IPS-NIHi7 (cell line): ENCODE data around the gene ARHGAP22.

ENCODE experiments used
- DNase-seq: peaks from one replicate; pipeline ENCODE4 v3.0.0; 2012; ENCODE audit warnings: mixed read lengths; ENCODE audit errors: extremely low spot score

Gene ARHGAP22

DNA sequence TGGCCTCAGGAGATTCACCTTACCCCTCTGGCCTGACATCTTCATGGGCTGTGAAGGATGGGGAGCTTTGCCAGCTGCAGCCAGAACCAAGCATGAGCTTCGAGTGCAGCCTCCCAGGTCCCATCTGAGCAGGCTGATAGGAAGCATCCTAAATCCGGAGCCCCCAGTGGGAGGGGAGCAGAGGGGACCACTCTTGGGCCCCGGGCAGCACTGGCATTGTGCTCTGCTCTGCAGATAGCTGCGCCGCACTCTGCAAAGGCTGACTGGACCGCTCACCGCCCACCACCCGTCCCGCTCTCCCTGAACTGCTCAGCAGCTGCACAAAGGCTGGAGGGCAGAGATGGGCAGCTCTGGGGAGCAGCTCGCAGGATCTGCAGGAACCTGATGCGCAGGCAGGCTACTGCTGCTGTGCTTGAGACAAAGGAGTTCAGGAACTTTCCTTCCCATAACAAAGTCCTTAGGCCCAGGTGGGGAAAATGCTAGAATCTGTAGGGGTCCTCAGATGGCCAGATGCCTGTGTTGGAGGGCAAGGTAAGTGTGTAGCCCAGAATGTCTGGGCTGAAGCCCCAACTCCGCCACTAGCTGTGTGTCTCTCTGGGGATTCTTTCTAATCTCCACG lies 51.8 kb downstream of the ARHGAP22 start:
- no peak for DNase-seq

- DNase-seq: peak; percentile 82
These were observed 52.8 kb downstream of the ARHGAP22 start for GRCh38 chr10:48551861-48552591.

- DNase-seq: no peak
These were observed 53.9 kb downstream of the ARHGAP22 start for GRCh38 chr10:48550977-48551376.

DNA sequence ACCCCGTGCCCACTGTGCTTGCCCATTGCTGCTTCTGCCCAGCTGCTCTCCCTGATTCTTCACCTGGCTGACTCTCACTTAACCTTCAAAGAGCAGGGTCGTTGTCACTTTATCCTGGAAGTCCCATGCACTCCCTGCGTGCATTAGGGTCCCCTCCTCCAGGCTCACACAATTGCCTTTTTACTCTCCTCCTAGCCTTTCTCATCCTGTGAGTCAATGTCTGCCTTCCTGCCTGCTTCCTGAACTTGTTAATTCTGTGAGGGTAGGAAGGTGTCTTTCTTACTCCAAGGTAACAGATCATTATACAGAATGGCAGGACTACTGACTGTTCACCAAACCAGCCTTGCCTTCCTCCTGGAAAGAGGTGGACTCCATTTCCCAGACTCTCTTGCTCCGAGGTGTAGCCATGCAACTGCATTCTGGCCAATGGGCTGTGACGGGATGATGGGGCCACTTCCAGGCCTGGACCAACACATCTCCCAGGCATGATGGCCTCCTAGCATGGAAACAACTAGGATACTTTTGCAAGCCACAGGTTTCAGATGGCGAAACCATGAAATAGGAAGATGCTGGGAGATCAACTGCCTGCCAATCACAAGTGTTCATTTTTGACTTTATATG lies 54.7 kb downstream of the ARHGAP22 start:
- no peak for DNase-seq

- DNase-seq: no peak
These were observed 55.6 kb downstream of the ARHGAP22 start for GRCh38 chr10:48549236-48549635.

DNA sequence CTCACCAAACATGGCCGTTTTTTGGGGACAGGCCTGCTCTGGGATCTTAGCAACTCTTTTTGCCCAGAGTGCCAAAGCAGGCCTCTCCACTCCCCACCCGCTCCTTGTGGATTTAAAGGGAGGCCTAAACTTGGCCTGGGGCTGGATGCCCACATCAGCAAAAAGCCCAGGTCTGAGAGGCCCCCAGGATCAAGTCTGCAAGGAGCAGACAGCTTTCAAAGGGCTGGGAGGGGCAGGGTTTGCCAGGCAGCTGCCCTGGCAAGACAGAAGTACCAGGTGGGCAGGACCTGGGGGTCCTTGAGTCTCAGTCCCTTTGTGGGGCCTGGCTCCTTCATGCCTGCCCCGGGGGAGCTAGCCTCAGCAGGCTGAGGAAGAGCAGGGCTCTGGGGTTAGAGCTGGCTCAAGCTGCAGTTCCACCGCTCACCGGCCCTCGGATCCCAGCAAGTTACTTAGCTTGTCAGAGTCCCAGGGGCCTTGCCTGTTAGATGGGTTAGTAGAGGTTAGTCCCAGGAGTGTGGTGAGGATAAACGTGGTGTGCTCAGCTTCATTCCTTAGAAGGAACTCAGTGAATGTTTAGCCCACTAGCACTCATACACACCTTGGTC lies 56.2 kb downstream of the ARHGAP22 start:
- no peak for DNase-seq

DNA sequence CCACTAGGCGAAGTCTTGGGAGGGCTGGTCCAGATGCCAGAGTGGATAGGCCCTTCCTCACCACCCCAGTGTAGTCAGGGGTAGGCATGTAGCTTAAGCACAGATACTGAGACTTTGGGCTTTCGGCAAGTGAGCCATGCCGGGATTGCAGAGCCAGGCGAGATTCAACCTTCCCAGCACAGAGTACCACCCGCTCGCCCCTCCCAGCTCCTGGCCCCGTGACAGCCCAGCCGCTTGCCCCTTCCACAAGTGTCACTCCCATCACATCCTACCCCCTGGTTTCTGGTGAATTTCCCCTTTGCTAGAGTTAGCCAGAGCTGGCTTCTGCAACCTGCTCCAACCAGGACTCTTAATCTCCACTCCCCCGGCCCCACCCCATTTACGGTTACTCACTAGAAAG lies 56.9 kb downstream of the ARHGAP22 start:
- no peak for DNase-seq

DNA sequence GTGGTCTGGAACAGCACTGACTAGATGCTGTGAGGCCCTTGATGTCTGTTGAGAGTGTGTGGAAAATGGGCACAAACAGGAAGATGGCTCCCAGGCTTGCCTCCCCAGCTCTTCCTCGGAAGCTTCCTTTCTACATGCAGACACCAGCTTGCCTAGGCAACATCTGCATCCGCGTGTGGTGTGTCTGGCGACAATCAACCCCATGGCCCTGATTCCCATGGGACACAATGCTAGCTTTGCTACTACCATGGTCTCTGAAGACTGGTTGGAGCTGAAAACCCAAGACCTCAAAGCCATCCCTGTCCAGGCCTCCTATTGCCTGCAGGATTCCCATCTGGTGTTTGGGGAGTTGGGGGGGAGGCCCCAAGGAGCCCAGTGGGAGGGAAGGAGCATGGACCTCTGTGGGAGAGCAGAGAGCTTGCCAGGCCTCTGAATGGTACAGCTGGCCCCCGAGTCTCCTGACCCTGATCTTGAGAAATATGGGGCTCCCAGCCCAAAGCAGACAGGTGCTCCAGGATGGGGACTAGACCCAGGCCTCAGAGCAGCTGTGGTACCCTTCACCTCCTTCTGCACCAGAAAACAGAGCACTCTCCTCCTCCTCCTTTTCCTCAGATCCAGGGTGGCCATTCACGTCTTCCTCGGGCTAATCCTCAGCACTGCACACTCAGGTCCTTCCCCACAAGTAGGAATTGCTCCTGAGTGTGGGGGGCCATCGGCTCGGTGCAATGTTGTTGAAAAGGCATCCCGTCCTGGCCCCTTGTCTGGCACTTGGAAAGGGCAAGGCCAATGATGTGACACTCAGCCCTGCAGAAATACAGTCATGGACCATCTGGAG lies 57.6 kb downstream of the ARHGAP22 start:
- DNase-seq: no peak

DNA sequence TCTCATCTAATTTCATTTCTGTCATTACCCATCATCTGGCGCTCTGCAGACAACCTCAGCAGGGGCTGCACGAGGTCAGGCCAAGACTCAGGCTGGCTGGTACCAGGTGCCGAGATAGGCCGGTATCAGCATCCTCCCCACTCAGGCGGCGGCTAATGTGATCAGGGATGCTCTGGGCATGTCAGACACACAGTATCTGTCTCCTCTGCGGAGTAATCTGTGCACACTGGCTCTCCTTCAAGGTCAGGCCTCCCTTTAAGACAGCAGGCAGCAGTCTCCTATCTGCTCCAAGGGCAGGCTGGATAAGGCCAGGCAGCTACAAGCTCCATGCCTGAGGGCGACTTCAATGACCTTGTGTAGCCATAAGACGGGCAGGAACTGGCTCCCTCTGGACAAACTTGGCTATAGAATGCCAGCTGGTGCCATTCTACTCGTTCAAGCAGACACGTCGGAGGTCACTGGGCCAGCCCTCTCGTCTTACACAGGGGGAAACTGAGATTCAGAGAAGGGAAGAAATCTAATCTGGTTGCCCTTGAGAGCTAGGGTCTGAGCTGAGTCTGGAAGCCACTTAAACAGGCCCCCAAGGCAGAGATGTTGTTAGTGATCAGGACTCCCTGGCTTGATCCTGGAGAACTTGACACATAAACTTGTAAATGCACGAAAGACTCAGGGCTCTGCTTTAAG lies 59.3 kb downstream of the ARHGAP22 start:
- no peak for DNase-seq

DNA sequence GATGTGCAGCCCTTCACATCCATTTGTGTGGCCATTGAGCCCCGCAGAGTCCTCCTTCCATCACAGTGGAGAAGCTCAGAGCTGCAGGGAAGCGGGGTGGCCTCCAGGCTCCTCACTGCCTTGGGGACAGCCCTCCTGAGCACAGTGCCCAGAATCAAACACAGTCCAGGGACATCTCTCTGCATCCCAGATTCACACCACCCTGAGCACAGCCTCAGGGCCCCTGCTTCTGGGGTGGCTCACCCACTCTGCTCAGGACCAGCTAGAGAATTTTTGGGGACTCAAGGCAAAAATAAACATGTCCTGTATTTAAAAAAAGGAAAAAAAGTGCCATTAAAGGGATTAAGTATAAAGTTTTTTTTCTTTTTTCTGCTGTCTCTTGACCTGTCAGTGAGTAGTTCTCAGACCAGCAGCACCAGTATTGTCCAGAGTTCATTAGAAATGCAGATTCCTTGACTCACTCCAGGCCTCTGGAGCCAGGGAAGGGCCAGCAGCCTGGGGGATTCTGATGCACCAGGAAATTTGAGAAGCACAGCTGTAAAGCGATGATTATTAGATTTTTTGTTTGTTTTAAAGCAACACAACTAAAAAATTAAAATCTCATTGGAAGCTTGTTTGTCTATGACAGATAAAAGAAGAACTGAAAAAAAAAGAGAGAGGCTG lies 61.6 kb downstream of the ARHGAP22 start:
- no peak for DNase-seq

DNA sequence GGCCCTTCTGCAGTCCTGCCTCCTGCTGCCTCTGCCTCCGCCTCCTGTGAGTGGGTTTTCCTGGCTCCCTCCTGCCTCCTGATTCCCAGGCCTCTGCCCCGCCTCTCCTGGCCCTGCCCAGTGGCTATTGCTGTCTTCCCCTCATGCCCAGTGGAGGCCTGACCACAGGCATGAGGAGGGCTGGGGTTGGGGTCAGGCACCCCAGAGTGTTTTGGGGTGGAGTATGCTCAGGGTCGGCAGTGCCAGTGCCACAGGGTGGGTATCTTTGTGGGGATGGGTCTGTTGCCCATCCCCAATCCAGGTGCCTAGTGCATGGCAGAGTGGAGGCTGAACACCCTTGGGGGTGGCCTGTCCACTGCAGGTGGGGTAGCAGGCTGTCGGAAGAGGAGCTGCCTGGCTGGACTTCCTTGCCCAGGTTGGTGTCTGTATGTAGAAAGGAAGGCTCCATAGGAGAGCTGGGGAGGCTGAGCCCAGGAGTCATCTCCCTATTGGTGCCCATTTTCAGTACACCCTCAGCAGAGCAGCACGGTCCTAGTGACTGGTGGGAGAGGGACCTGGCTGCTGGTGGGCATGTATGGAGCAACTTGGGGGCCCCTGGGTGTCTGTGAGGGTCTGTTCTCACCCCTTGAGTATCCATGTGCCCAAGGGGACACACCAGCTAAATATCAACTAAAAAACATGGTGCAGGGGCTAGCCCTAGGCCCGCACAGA lies 62.2 kb downstream of the ARHGAP22 start:
- no peak for DNase-seq

DNA sequence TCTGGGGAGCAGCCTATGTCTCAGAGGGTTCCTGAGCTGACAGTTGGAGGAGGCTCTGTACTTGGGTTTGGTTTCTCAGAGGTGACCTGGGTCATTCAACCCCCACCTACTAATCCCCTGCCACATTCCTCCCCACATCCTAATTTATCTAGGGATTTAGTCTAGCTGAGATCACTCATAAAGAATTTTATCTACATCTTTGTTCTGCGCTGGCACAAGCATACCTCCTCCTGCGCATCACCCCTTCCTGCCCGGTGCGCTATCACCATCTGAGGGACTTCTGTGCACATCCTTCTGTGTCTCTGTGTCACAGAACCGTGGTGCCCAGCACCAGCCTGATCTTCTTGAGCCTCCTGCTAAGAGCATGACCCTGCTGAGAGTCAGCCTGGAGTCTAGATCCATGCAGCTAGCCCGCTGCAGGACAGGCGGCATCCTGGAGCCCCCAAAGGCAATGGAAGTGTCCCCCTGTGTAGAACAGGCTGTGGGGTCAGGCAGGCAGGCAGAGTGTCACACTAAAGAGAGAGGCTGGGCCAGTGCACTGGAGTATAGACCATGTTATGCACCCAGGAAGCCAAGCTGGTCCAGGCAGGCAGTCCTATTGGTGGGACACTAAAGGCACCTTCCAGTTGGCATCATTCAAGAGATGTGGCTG lies 63.6 kb downstream of the ARHGAP22 start:
- no peak for DNase-seq

DNA sequence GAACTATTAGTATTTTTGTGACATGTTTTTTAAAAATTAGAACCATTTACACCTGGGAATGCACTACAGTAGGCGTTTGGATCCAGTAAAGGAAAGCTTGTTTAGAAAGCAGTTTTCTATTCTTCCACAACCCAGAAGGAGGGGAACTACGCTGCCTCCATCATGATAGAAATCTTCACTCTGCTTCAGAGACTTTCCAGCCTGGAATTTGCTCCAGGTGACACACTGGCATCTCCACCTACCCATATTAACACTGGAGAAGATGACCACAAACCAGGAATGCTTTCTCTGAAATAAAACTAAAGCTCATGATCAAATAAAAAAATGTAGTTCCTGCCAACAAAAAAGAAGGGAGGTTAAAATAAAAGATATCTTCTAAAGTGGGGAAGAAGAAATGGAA lies 66.3 kb downstream of the ARHGAP22 start:
- DNase-seq: no peak

- no peak for DNase-seq
These were observed 67.7 kb downstream of the ARHGAP22 start for GRCh38 chr10:48536916-48537890.

DNA sequence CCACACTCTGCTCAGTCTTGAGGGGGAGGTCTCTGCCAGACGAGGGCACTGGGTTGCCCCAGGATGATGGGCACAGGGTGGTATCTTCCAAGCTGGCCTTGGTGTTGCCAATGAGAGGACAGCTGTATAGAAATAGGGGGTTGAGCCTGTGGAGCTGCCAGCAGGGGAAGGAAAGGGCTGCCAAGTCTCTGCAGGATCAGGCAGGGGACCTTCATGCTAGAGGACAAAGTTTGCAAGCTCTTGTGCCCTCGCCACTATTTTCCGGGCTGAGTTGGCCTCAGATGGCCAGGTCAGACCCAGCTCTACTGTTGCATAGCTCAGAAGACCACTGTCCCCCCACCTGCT lies 68.7 kb downstream of the ARHGAP22 start:
- no peak for DNase-seq

GRCh38 chr10:48535416-48536155 lies 69.3 kb downstream of the ARHGAP22 start:
- DNase-seq: peak; percentile 56

DNA sequence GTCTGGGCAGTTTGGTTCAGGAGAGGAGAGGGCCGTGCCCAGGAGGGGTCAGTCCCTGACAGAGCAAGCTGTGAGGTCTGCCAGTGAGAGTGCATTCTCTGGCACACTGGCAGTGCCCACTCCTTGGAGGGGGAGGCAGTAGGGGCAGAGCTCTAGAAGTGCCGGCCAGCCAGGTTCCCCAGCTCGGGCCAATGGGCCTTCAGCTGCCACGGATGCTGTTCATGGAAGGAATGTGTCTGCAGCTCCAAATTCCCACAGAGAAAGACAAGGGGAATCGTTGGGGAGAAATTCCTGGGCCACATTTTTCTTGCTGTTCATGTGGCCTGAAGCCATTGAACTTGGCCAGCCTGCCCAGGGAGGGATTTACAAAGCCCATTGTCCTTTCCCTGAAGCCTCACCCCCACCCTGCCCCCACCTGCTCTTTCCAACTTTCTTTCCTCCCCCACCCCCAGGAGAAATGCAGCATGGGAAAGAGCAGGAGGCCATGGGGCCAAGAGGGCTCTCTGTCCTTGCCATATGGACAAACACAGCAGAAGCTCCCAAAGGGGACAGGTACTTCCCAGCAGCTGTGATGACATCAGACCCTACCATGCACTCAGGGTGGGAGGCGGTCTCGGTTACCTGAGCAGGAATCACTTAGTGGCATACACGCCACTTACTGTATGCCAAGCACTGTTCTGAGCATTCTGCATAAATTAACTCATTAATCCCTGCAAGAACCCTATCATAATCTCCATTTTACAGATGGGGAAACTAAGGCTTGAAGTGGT lies 70.7 kb downstream of the ARHGAP22 start:
- DNase-seq: no peak
